DND-41 (cell line): Measurements from ENCODE around the gene FN3K.

Experiments
- ATAC-seq: fragments of 200-7000 bp; cut with Tn5 transposase; 3 replicates; pipeline ENCODE4 v1.9.1; 2021; ENCODE audit warnings: low read depth; ENCODE audit not compliant: insufficient read depth
- DNase-seq: peaks from one replicate; pipeline ENCODE4 v3.0.0-alpha.2; 2020
- H2AFZ ChIP-seq: 2 replicates; pipeline ENCODE4 v1.6.0; 2012; ENCODE audit warnings: low read depth, low read length
- H3K27ac ChIP-seq: 2 replicates; pipeline ENCODE4 v1.5.1; 2012; ENCODE audit warnings: low read length, inconsistent platforms
- H3K27me3 ChIP-seq: fragments of 200-600 bp; sonication (generic); 2 replicates; pipeline ENCODE4 v1.6.0; 2012; ENCODE audit warnings: low read length, mild to moderate bottlenecking, inconsistent platforms; ENCODE audit not compliant: insufficient read depth, poor library complexity
- H3K36me3 ChIP-seq: 2 replicates; pipeline ENCODE4 v1.5.1; 2012; ENCODE audit warnings: low read length, inconsistent platforms; ENCODE audit not compliant: insufficient read depth
- H3K4me1 ChIP-seq: 2 replicates; pipeline ENCODE4 v1.5.1; 2012; ENCODE audit warnings: mild to moderate bottlenecking, low read length; ENCODE audit not compliant: insufficient read depth
- H3K4me2 ChIP-seq: 2 replicates; pipeline ENCODE4 v1.6.0; 2012; ENCODE audit warnings: mild to moderate bottlenecking, moderate library complexity, low read length, inconsistent platforms; ENCODE audit not compliant: insufficient read depth
- H3K4me3 ChIP-seq, 2 experiments: fragments of 200-600 bp in 1 of 2; shearing (Covaris generic) in 1 of 2; 2 replicates each; pipeline ENCODE4 v1.5.1; 2012 to 2016; ENCODE audit warnings: inconsistent platforms in 2 of 2, low read length in 2 of 2, mild to moderate bottlenecking in 2 of 2, low read depth in 1 of 2, moderate library complexity in 1 of 2
- H3K79me2 ChIP-seq: 2 replicates; pipeline ENCODE4 v1.6.0; 2012; ENCODE audit warnings: low read length, inconsistent platforms; ENCODE audit not compliant: insufficient read depth
- H3K9ac ChIP-seq: 2 replicates; pipeline ENCODE4 v1.6.0; 2012; ENCODE audit warnings: low read depth, mild to moderate bottlenecking, inconsistent platforms, low read length, moderate library complexity
- H3K9me3 ChIP-seq: 2 replicates; pipeline ENCODE4 v1.5.1; 2012; ENCODE audit warnings: low read length, moderate library complexity, mild to moderate bottlenecking, inconsistent platforms; ENCODE audit not compliant: insufficient read depth, severe bottlenecking
- H4K20me1 ChIP-seq: 2 replicates; pipeline ENCODE4 v1.6.0; 2012; ENCODE audit warnings: low read length; ENCODE audit not compliant: insufficient read depth
- EZH2 ChIP-seq: IDR thresholded peaks from 3 replicates; pipeline ENCODE4 v1.6.1; 2012; ENCODE audit warnings: borderline replicate concordance, low read depth, mild to moderate bottlenecking, moderate library complexity, low read length, inconsistent platforms; ENCODE audit not compliant: severe bottlenecking
- TF ChIP-seq, protein P1 (sequence below): IDR thresholded peaks from 2 replicates; pipeline ENCODE4 v1.5.1; 2012; ENCODE audit warnings: borderline replicate concordance, low read length, moderate library complexity, mild to moderate bottlenecking; ENCODE audit not compliant: poor library complexity, severe bottlenecking; ENCODE audit errors: extremely low read depth

Gene FN3K

DNA sequence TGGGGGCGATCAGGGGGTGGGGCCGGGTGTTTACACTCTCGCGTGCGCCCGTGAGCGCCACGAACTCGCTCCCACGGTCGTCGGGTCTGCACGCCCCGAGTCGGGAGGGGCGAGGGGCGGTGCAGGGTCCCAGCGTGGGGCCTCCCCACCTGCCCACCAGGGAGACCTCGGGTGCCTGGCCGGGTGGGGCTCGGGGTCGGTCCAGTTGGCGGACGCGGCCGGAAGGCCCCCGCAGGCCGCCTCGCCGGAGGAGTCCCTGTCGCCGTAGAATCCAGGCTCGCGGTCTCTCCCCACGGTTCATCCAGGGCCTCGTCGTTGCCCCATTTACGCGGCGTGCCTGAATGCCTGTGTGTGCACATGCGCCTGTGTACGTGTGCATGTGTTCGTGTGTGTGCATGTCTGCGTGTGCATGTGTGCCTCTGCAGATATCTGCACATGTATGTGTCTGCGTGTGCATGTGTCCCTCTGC lies 36.4 kb upstream of the FN3K start:
- Histone ChIP-seq H3K27me3 (no peaks in the 10 kb centered on the region), H3K79me2 (no peaks in the 10 kb centered on the region), H3K9me3 (peaks cover 18% of the 10 kb centered on the region), H4K20me1 (no peaks in the 10 kb centered on the region; the same call in none of the 2 replicates), H3K4me1 (peaks cover 19% of the 10 kb centered on the region), H3K4me2 (peak overlapping the region; percentile 92), H3K36me3 (no peaks in the 10 kb centered on the region), H3K27ac (no peak overlapping the region), H3K4me3 (peak overlapping the region in 1 of 2 experiments; percentile 60; a peak in 3 of 4 replicates), H2AFZ (peak overlapping the region; percentile 69), H3K9ac (peak overlapping the region; percentile 43)
- ATAC-seq (no peak), DNase-seq (no peak)
- no peak for TF ChIP-seq EZH2
- TF ChIP-seq, protein P1, sequence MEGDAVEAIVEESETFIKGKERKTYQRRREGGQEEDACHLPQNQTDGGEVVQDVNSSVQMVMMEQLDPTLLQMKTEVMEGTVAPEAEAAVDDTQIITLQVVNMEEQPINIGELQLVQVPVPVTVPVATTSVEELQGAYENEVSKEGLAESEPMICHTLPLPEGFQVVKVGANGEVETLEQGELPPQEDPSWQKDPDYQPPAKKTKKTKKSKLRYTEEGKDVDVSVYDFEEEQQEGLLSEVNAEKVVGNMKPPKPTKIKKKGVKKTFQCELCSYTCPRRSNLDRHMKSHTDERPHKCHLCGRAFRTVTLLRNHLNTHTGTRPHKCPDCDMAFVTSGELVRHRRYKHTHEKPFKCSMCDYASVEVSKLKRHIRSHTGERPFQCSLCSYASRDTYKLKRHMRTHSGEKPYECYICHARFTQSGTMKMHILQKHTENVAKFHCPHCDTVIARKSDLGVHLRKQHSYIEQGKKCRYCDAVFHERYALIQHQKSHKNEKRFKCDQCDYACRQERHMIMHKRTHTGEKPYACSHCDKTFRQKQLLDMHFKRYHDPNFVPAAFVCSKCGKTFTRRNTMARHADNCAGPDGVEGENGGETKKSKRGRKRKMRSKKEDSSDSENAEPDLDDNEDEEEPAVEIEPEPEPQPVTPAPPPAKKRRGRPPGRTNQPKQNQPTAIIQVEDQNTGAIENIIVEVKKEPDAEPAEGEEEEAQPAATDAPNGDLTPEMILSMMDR, result no peak

- no peak for TF ChIP-seq EZH2
- TF ChIP-seq, protein P1, result no peak
- no peak overlapping the region for H2AFZ ChIP-seq
- H3K9me3 ChIP-seq, result peaks cover 12% of the 10 kb centered on the region
- H3K4me3 ChIP-seq, result peak overlapping the region in 1 of 2 experiments; percentile 60; a peak in 1 of 4 replicates
- ATAC-seq, result no peak
- no peak overlapping the region for H3K27ac ChIP-seq
- no peaks in the 10 kb centered on the region for H3K27me3 ChIP-seq
- H3K4me1 ChIP-seq, result peaks cover 19% of the 10 kb centered on the region
- H3K4me2 ChIP-seq, result peak overlapping the region; percentile 92
- no peaks in the 10 kb centered on the region; the same call in none of the 2 replicates for H4K20me1 ChIP-seq
- H3K79me2 ChIP-seq, result no peaks in the 10 kb centered on the region
- H3K36me3 ChIP-seq, result no peaks in the 10 kb centered on the region
- no peak for DNase-seq
- H3K9ac ChIP-seq, result no peak overlapping the region
Measured at GRCh38 chr17:82699551-82699950, 35.9 kb upstream of the FN3K start.

GRCh38 chr17:82702231-82702927 lies 33.0 kb upstream of the FN3K start:
- Histone ChIP-seq H2AFZ (no peak overlapping the region), H4K20me1 (no peaks in the 10 kb centered on the region; the same call in none of the 2 replicates), H3K4me3 (no peak overlapping the region), H3K4me1 (peaks cover 14% of the 10 kb centered on the region), H3K9me3 (no peaks in the 10 kb centered on the region), H3K79me2 (no peaks in the 10 kb centered on the region), H3K27ac (no peak overlapping the region), H3K9ac (no peak overlapping the region), H3K27me3 (peaks cover 3% of the 10 kb centered on the region), H3K4me2 (no peak overlapping the region), H3K36me3 (no peaks in the 10 kb centered on the region)
- DNase-seq (no peak), ATAC-seq (no peak)
- TF ChIP-seq EZH2, result no peak
- TF ChIP-seq, protein P1, result no peak
